ENCODE data around the gene CREB3.

DNA sequence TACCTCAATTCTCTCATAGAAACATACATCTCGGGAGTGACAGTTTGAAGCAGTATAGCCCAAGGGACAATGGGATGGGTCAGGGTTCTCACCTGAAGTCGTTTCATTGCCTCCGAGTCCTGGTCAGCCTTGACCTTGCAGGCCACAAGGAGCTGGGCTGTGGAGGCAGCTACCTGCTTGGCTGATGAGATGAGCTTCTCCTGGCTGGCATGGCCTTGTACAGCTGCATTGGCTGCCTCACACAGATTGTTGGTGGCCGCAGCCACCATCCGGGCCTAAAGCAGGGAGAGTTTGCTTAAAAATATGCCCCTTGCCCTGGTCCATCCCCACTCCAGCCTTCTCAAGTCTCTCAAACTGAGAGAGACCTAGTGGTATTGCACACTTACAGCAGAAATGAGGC lies 34.2 kb upstream of the CREB3 start:
- TF ChIP-seq POLR2A (IDR thresholded peaks at IDR 0.05; ENCODE audit: low read depth, low read length) (no peak), POLR2AphosphoS5 (IDR thresholded peaks at IDR 0.05; ENCODE audit: low read depth, low read length) (no peak), SPI1 (IDR thresholded peaks at IDR 0.05; ENCODE audit: low read depth, low read length) (no peak), TAF1 (IDR thresholded peaks at IDR 0.05; ENCODE audit: low read depth, low read length) (no peak), PAX5 (IDR thresholded peaks at IDR 0.05; ENCODE audit: insufficient read depth, low read length, severe bottlenecking) (no peak)

Measured in GM12891 (cell line).